GM19438 (cell line): ENCODE results near the gene EBP.
"Not testable (repeated sequence)": the region's sequence is repeated elsewhere in the genome, so short reads cannot be mapped to it uniquely, and the experiment has no call there.

Experiments used
- ATAC-seq: cut with Tn5 transposase; IDR thresholded peaks from one replicate; pipeline ENCODE4 v1.9.1; 2021; ENCODE audit warnings: low read depth; ENCODE audit not compliant: unreplicated experiment

EBP gene

GRCh38 chrX:48492293-48492910 lies 29.2 kb upstream of the EBP start:
- ATAC-seq: no peak

GRCh38 chrX:48493890-48494364 lies 27.7 kb upstream of the EBP start:
- no peak for ATAC-seq

GRCh38 chrX:48496660-48497059 lies 24.9 kb upstream of the EBP start:
- no peak for ATAC-seq

- no peak for ATAC-seq
Measured at GRCh38 chrX:48497871-48498270, 23.7 kb upstream of the EBP start.

GRCh38 chrX:48498374-48498809 lies 23.2 kb upstream of the EBP start:
- ATAC-seq: no peak

- ATAC-seq: no peak
Measured at GRCh38 chrX:48504261-48504660, 17.3 kb upstream of the EBP start.

- no peak for ATAC-seq
Measured at GRCh38 chrX:48505481-48505880, 16.1 kb upstream of the EBP start.

GRCh38 chrX:48507246-48507645 lies 14.4 kb upstream of the EBP start:
- no peak for ATAC-seq

GRCh38 chrX:48508400-48509244 lies 13.0 kb upstream of the EBP start, which contains the start of gene PORCN:
Gene PORCN (plus strand): TSS chrX:48508992. CDS start chrX:48509821, 829 bp downstream.
- ATAC-seq: peak; percentile 60

GRCh38 chrX:48509245-48509590 lies 12.4 kb upstream of the EBP start:
- peak; percentile 8 for ATAC-seq

GRCh38 chrX:48509619-48510018 lies 12.0 kb upstream of the EBP start:
- ATAC-seq: no peak

- no peak for ATAC-seq
Measured at GRCh38 chrX:48511560-48511959, 10.0 kb upstream of the EBP start.

- ATAC-seq: no peak
Measured at GRCh38 chrX:48512371-48512935, 9.2 kb upstream of the EBP start.

- no peak for ATAC-seq
Measured at GRCh38 chrX:48513670-48514069, 7.9 kb upstream of the EBP start.

- no peak for ATAC-seq
Measured at GRCh38 chrX:48514126-48514806, 7.3 kb upstream of the EBP start.

- ATAC-seq: no peak
Measured at GRCh38 chrX:48514868-48515460, 6.6 kb upstream of the EBP start.

GRCh38 chrX:48515842-48516241 lies 5.8 kb upstream of the EBP start:
- no peak for ATAC-seq

- ATAC-seq: no peak
Measured at GRCh38 chrX:48516285-48516684, 5.3 kb upstream of the EBP start.

- no peak for ATAC-seq
Measured at GRCh38 chrX:48516987-48517386, 4.6 kb upstream of the EBP start.

GRCh38 chrX:48519481-48519880 lies 2.1 kb upstream of the EBP start:
- ATAC-seq: not testable (repeated sequence)

- ATAC-seq: no peak
Measured at GRCh38 chrX:48520455-48520854, 1.2 kb upstream of the EBP start.
